Measurements from ENCODE around the gene RPL37. TPM values are rescaled to one million over a fixed set of nuclear protein-coding genes. Genes with fewer than 3 reads are reported as not detected.

RPL37 gene
- total RNA-seq, 1 experiment from 2014 or later: 1,699 TPM

GRCh38 chr5:40838086-40838485 is 3.1 kb upstream of the RPL37 start:
- no peaks in the 10 kb centered on the region for H3K9me3 ChIP-seq
- H3K27me3 ChIP-seq (replicated peaks; ENCODE audit: control insufficient read depth, insufficient read depth, low read length): no peaks in the 10 kb centered on the region
- no peak for DNase-seq
- peaks cover 7% of the 10 kb centered on the region for H3K4me1 Mint-ChIP-seq (ENCODE audit: low read depth, unreplicated experiment)
- no peak overlapping the region for H3K27ac Mint-ChIP-seq (ENCODE audit: unreplicated experiment)
- TF ChIP-seq, protein P1, sequence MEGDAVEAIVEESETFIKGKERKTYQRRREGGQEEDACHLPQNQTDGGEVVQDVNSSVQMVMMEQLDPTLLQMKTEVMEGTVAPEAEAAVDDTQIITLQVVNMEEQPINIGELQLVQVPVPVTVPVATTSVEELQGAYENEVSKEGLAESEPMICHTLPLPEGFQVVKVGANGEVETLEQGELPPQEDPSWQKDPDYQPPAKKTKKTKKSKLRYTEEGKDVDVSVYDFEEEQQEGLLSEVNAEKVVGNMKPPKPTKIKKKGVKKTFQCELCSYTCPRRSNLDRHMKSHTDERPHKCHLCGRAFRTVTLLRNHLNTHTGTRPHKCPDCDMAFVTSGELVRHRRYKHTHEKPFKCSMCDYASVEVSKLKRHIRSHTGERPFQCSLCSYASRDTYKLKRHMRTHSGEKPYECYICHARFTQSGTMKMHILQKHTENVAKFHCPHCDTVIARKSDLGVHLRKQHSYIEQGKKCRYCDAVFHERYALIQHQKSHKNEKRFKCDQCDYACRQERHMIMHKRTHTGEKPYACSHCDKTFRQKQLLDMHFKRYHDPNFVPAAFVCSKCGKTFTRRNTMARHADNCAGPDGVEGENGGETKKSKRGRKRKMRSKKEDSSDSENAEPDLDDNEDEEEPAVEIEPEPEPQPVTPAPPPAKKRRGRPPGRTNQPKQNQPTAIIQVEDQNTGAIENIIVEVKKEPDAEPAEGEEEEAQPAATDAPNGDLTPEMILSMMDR (IDR thresholded peaks at IDR 0.05; ENCODE audit: insufficient read depth in 1 of 2, low read depth in 1 of 2, low read length in 1 of 2, severe bottlenecking in 1 of 2, unreplicated experiment in 1 of 2): no peak
- POLR2A ChIA-PET: no interaction called here
- peaks cover 9% of the 10 kb centered on the region for H3K4me1 ChIP-seq
- H3K4me3 Mint-ChIP-seq (ENCODE audit: unreplicated experiment): no peak overlapping the region
- H3K9me3 Mint-ChIP-seq (ENCODE audit: unreplicated experiment): no peaks in the 10 kb centered on the region
- no peak overlapping the region for H3K4me3 ChIP-seq (ENCODE audit: low read depth, low read length)
- BruUV-seq (replicated peaks): no TSS peak
- H3K27me3 Mint-ChIP-seq (ENCODE audit: insufficient read depth, unreplicated experiment): peaks cover 2% of the 10 kb centered on the region
- peaks cover 26% of the 10 kb centered on the region for H3K36me3 Mint-ChIP-seq (ENCODE audit: insufficient read depth, unreplicated experiment)
- CTCF ChIA-PET: no interaction called here
- peaks cover 2% of the 10 kb centered on the region for H3K36me3 ChIP-seq (ENCODE audit: control insufficient read depth, insufficient read depth, low read length)
- intact Hi-C loops (cut with micrococcal nuclease; ENCODE audit: unreplicated experiment): no loop called here

DNA sequence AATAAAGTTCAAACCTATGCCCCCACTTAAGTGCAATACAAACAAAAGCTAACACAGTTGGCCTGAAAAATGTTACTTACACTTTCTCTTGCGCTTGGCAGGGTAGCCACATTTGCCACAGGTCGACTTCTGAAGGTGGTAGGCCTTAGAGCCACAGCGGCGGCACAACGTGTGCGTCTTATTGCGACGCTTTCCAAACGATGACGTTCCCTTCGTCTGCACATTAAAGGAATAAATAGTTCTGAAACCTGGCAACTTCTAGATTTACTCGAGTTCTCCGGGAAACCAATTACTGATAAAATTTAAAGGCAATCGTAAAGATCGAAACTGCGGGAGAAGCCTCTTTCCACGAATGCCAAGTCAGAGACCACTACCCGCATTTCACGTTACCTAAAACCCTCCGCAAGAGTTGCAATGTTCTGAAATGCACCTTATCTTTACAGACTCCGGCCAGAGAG is 602 bp downstream of the RPL37 start:
- Histone ChIP-seq H3K4me1 (peaks cover 18% of the 10 kb centered on the region), H3K27me3 (replicated peaks; ENCODE audit: control insufficient read depth, insufficient read depth, low read length) (no peaks in the 10 kb centered on the region), H3K9me3 (no peaks in the 10 kb centered on the region), H3K36me3 (ENCODE audit: control insufficient read depth, insufficient read depth, low read length) (peaks cover 11% of the 10 kb centered on the region), H3K4me3 (ENCODE audit: low read depth, low read length) (peak overlapping the region; percentile 64)
- ChIA-PET POLR2A (interaction anchor here (1.5 kb wide), 1 partner anchor 36 kb away, joined by 6 read pairs; the partner anchor contains the start of gene PRKAA1), CTCF (no interaction called here)
- no peaks in the 10 kb centered on the region for H3K27me3 Mint-ChIP-seq (ENCODE audit: insufficient read depth, unreplicated experiment)
- peaks cover 11% of the 10 kb centered on the region for H3K4me1 Mint-ChIP-seq (ENCODE audit: low read depth, unreplicated experiment)
- no peaks in the 10 kb centered on the region for H3K9me3 Mint-ChIP-seq (ENCODE audit: unreplicated experiment)
- H3K4me3 Mint-ChIP-seq (ENCODE audit: unreplicated experiment): peak overlapping the region; percentile 99
- peaks cover 63% of the 10 kb centered on the region for H3K36me3 Mint-ChIP-seq (ENCODE audit: insufficient read depth, unreplicated experiment)
- no peak for DNase-seq
- TF ChIP-seq, protein P1 (IDR thresholded peaks at IDR 0.05; ENCODE audit: insufficient read depth in 1 of 2, low read depth in 1 of 2, low read length in 1 of 2, severe bottlenecking in 1 of 2, unreplicated experiment in 1 of 2): no peak
- H3K27ac Mint-ChIP-seq (ENCODE audit: unreplicated experiment): peak overlapping the region; percentile 98
- TSS peak; percentile 50 for BruUV-seq (replicated peaks)
- intact Hi-C loops (cut with micrococcal nuclease; ENCODE audit: unreplicated experiment): no loop called here

GRCh38 chr5:40833712-40834229 is 1.3 kb downstream of the RPL37 start:
- no peak for DNase-seq
- Histone ChIP-seq H3K9me3 (no peaks in the 10 kb centered on the region), H3K4me3 (ENCODE audit: low read depth, low read length) (peak overlapping the region; percentile 64), H3K4me1 (peaks cover 18% of the 10 kb centered on the region), H3K36me3 (ENCODE audit: control insufficient read depth, insufficient read depth, low read length) (peaks cover 13% of the 10 kb centered on the region), H3K27me3 (replicated peaks; ENCODE audit: control insufficient read depth, insufficient read depth, low read length) (no peaks in the 10 kb centered on the region)
- no peaks in the 10 kb centered on the region for H3K9me3 Mint-ChIP-seq (ENCODE audit: unreplicated experiment)
- TF ChIP-seq, protein P1 (IDR thresholded peaks at IDR 0.05; ENCODE audit: insufficient read depth in 1 of 2, low read depth in 1 of 2, low read length in 1 of 2, severe bottlenecking in 1 of 2, unreplicated experiment in 1 of 2): no peak
- ChIA-PET POLR2A (interaction anchor here (0.5 kb wide), 1 partner anchor 35 kb away, joined by 6 read pairs; no protein-coding TSS in a partner anchor), CTCF (no interaction called here)
- intact Hi-C loops (cut with micrococcal nuclease; ENCODE audit: unreplicated experiment): no loop called here
- BruUV-seq (replicated peaks): no TSS peak
- peak overlapping the region; percentile 98 for H3K27ac Mint-ChIP-seq (ENCODE audit: unreplicated experiment)
- no peaks in the 10 kb centered on the region for H3K27me3 Mint-ChIP-seq (ENCODE audit: insufficient read depth, unreplicated experiment)
- H3K36me3 Mint-ChIP-seq (ENCODE audit: insufficient read depth, unreplicated experiment): peaks cover 69% of the 10 kb centered on the region
- peaks cover 18% of the 10 kb centered on the region for H3K4me1 Mint-ChIP-seq (ENCODE audit: low read depth, unreplicated experiment)
- H3K4me3 Mint-ChIP-seq (ENCODE audit: unreplicated experiment): peak overlapping the region; percentile 99
